ENCODE data around the gene RNPEP.

DNA sequence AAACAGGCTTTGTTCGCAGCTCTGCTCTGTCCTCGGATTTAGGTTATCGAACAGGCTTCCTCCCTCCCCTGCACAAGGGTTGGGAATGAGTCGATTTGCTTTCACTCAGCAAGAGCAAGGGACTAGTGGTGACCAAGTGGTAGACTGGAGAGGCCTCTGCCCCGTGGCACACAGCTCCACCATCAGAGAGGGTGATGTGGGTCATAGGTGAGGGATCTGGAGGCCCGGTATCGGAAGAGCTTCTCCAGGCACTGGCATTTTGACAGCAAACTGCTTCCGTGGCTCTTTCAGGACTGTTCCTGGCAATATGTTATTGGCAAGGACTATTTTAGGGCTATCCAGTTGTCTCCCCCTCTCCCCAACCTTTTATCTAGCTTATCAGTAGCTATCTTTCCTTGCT is 24.9 kb downstream of the RNPEP start:
- TF ChIP-seq EZH2 (IDR thresholded peaks at IDR 0.05) = no peak
- no peak for TF ChIP-seq POLR2AphosphoS5 (IDR thresholded peaks at IDR 0.05; ENCODE audit: borderline replicate concordance, low read depth, low read length)
- no peak for TF ChIP-seq FOXP2 (optimal IDR thresholded peaks at IDR 0.05; ENCODE audit: control extremely low read depth, extremely low read length, insufficient read depth)
